ENCODE measurements around the gene CFAP20DC.
"Not testable (repeated sequence)": the region's sequence is repeated elsewhere in the genome, so short reads cannot be mapped to it uniquely, and the experiment has no call there.

CFAP20DC gene

GRCh38 chr3:58698246-58698645 lies 351.6 kb downstream of the CFAP20DC start:
- H3K27ac Mint-ChIP-seq = no peak overlapping the region
- no peak for DNase-seq
- H3K4me1 Mint-ChIP-seq = peaks cover 8% of the 10 kb centered on the region
- H3K27me3 Mint-ChIP-seq (ENCODE audit: low read depth, poor library complexity) = peaks cover 6% of the 10 kb centered on the region
- H3K36me3 Mint-ChIP-seq (ENCODE audit: low read depth) = peaks cover 43% of the 10 kb centered on the region
- TF ChIP-seq CTCF (IDR thresholded peaks at IDR 0.05) = no peak
- no peak overlapping the region for H3K4me3 Mint-ChIP-seq
- H3K9me3 Mint-ChIP-seq = peaks cover 39% of the 10 kb centered on the region

GRCh38 chr3:58697561-58697960 lies 352.3 kb downstream of the CFAP20DC start:
- no peak for TF ChIP-seq CTCF (IDR thresholded peaks at IDR 0.05)
- Mint-ChIP-seq H3K4me3 (no peak overlapping the region), H3K27ac (no peak overlapping the region), H3K4me1 (peaks cover 8% of the 10 kb centered on the region), H3K36me3 (ENCODE audit: low read depth) (peaks cover 45% of the 10 kb centered on the region), H3K9me3 (peaks cover 45% of the 10 kb centered on the region), H3K27me3 (ENCODE audit: low read depth, poor library complexity) (peaks cover 6% of the 10 kb centered on the region)
- no peak for DNase-seq

- Mint-ChIP-seq H3K36me3 (ENCODE audit: low read depth) (peaks cover 42% of the 10 kb centered on the region), H3K9me3 (peaks cover 47% of the 10 kb centered on the region)
- not testable (repeated sequence) for H3K4me3 Mint-ChIP-seq; H3K27me3 Mint-ChIP-seq (ENCODE audit: low read depth, poor library complexity); H3K27ac Mint-ChIP-seq; H3K4me1 Mint-ChIP-seq; DNase-seq
Measured at GRCh38 chr3:58696813-58697212, 353.0 kb downstream of the CFAP20DC start.

- no peak for DNase-seq
- Mint-ChIP-seq H3K4me1 (peaks cover 8% of the 10 kb centered on the region), H3K4me3 (no peak overlapping the region), H3K27me3 (ENCODE audit: low read depth, poor library complexity) (peaks cover 6% of the 10 kb centered on the region), H3K9me3 (peaks cover 55% of the 10 kb centered on the region), H3K36me3 (ENCODE audit: low read depth) (peaks cover 48% of the 10 kb centered on the region), H3K27ac (no peak overlapping the region)
- no peak for TF ChIP-seq CTCF (IDR thresholded peaks at IDR 0.05)
Measured at GRCh38 chr3:58696093-58696492, 353.7 kb downstream of the CFAP20DC start.

- not testable (repeated sequence) for H3K4me3 Mint-ChIP-seq; H3K27ac Mint-ChIP-seq; DNase-seq; H3K4me1 Mint-ChIP-seq; H3K27me3 Mint-ChIP-seq (ENCODE audit: low read depth, poor library complexity)
- Mint-ChIP-seq H3K36me3 (ENCODE audit: low read depth) (peaks cover 48% of the 10 kb centered on the region), H3K9me3 (peaks cover 61% of the 10 kb centered on the region)
Measured at GRCh38 chr3:58695284-58695683, 354.5 kb downstream of the CFAP20DC start.

GRCh38 chr3:58693940-58694850 lies 355.6 kb downstream of the CFAP20DC start:
- Mint-ChIP-seq H3K27me3 (ENCODE audit: low read depth, poor library complexity) (peaks cover 3% of the 10 kb centered on the region), H3K4me3 (no peak overlapping the region), H3K27ac (no peak overlapping the region), H3K9me3 (peaks cover 63% of the 10 kb centered on the region), H3K4me1 (peaks cover 8% of the 10 kb centered on the region), H3K36me3 (ENCODE audit: low read depth) (peaks cover 48% of the 10 kb centered on the region)
- DNase-seq = no peak
- TF ChIP-seq CTCF (IDR thresholded peaks at IDR 0.05) = no peak

GRCh38 chr3:58692484-58692883 lies 357.3 kb downstream of the CFAP20DC start:
- H3K27me3 Mint-ChIP-seq (ENCODE audit: low read depth, poor library complexity) = no peaks in the 10 kb centered on the region
- DNase-seq = no peak

More at GRCh38 chr3:58692484-58692883, 357.3 kb downstream of the CFAP20DC start:
- no peak overlapping the region for H3K27ac Mint-ChIP-seq
- H3K4me3 Mint-ChIP-seq = no peak overlapping the region
- no peak for TF ChIP-seq CTCF (IDR thresholded peaks at IDR 0.05)
- H3K4me1 Mint-ChIP-seq = peaks cover 8% of the 10 kb centered on the region
- peaks cover 73% of the 10 kb centered on the region for H3K9me3 Mint-ChIP-seq
- peaks cover 46% of the 10 kb centered on the region for H3K36me3 Mint-ChIP-seq (ENCODE audit: low read depth)

All from nephron progenitor cell (in vitro differentiated cells).